Body of pancreas (tissue), 4 donors: ENCODE results near the gene CTTNBP2.

ENCODE experiments used
- CTCF ChIP-seq, 7 experiments: fragments of 450-650 bp in 4 of 7; fragments of 200-600 bp in 3 of 7; sonication (generic) in 3 of 7; IDR thresholded peaks; one replicate each; pipeline ENCODE4 v1.5.1; 2016 to 2019; ENCODE audit warnings: antibody characterized with exemption in 7 of 7
- POLR2A ChIP-seq, 3 donors: fragments of 450-650 bp; IDR thresholded peaks; one replicate each; pipeline ENCODE4 v1.6.1; 2016; ENCODE audit warnings: antibody characterized with exemption in 3 of 3, mild to moderate bottlenecking in 2 of 3

DNA sequence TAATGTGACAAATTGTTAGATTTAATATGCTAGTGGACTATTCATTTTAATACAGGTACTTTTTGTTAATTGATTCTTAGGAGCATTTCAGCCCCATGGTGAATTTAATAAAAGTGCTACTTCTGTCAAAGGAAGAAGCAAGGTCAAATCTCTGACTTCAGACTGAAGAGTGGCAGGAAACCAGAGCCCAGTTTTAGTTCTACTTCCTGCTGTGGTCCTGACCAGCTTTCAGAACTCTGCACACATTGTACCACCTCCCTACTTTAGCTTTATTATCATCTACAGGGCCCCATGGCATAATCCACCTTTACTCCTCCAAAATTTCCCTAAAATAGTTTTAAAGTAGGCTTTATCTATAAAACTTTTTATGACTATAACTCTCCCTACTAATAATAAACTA is 33.7 kb downstream of the CTTNBP2 start:
- TF ChIP-seq CTCF (IDR thresholded peaks at IDR 0.05) (no peak), POLR2A (IDR thresholded peaks at IDR 0.05) (no peak)
